Prostate gland (tissue), 2 donors: ENCODE results near the gene TRIL.

Source experiments
- POLR2AphosphoS5 ChIP-seq: sonication (generic); formaldehyde crosslinking; IDR thresholded peaks from one replicate; pipeline ENCODE4 v1.6.1; 2017; ENCODE audit warnings: antibody characterized with exemption
- TF ChIP-seq, protein P1 (sequence below), 4 experiments: fragments of 200-600 bp in 2 of 4; fragments of 450-650 bp in 2 of 4; sonication (generic) in 2 of 4; IDR thresholded peaks; 1 replicate in 3 of 4; 2 replicates in 1 of 4; pipeline ENCODE4 v1.5.1; 2016 to 2019; ENCODE audit warnings: antibody characterized with exemption in 4 of 4, mild to moderate bottlenecking in 2 of 4, moderate library complexity in 2 of 4

DNA sequence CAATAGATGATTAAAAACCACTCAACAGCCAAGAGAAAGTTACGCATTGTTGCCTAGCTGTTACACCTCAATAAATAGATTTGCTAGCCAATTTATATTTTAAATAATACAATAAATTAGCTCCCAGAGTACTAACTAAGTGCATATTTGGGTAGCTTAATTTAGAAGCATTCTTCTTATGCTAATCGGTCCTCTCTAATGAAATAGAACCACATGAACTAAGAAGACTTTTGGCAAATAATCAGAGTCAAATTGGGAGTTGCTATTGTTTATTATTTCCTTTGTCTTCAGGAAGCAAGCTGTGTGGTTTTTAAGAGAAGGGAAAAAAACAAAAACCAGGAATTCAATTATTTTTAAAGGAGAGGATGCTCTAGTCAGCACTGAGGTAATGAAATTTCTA is 49.0 kb upstream of the TRIL start:
- TF ChIP-seq, protein P1, sequence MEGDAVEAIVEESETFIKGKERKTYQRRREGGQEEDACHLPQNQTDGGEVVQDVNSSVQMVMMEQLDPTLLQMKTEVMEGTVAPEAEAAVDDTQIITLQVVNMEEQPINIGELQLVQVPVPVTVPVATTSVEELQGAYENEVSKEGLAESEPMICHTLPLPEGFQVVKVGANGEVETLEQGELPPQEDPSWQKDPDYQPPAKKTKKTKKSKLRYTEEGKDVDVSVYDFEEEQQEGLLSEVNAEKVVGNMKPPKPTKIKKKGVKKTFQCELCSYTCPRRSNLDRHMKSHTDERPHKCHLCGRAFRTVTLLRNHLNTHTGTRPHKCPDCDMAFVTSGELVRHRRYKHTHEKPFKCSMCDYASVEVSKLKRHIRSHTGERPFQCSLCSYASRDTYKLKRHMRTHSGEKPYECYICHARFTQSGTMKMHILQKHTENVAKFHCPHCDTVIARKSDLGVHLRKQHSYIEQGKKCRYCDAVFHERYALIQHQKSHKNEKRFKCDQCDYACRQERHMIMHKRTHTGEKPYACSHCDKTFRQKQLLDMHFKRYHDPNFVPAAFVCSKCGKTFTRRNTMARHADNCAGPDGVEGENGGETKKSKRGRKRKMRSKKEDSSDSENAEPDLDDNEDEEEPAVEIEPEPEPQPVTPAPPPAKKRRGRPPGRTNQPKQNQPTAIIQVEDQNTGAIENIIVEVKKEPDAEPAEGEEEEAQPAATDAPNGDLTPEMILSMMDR (IDR thresholded peaks at IDR 0.05): no peak
- no peak for TF ChIP-seq POLR2AphosphoS5
